SK-N-SH (cell line): Measurements from ENCODE around the gene SHCBP1L. TPM values are rescaled to one million over a fixed set of nuclear protein-coding genes. Genes with fewer than 3 reads are reported as not detected.

Source experiments
- CTCF ChIA-PET: fragments of 300-600, 350-600 bp; formaldehyde crosslinking; extraction: SDS; loops from one replicate; lab custom pipeline; 2021; lab: Yijun Ruan, JAX
- POLR2A ChIA-PET: fragments of 350-600 bp; sonication (Branson Sonifier 250); formaldehyde crosslinking; extraction: SDS; loops from one replicate; lab custom pipeline; 2020; ENCODE audit warnings: antibody characterized with exemption, inconsistent platforms; lab: Yijun Ruan, JAX
- DNase-seq: peaks from one replicate; pipeline ENCODE4 v3.0.0; 2012
- H2AFZ ChIP-seq: fragments of 200-600 bp; sonication (generic); 2 replicates; pipeline ENCODE4 v1.8.1; 2016; ENCODE audit warnings: antibody characterized with exemption, mild to moderate bottlenecking, low read depth
- H3F3A ChIP-seq: fragments of 200-600 bp; sonication (generic); replicated peaks from 2 replicates; pipeline ENCODE3; 2016; ENCODE audit warnings: antibody characterized with exemption, mild to moderate bottlenecking; ENCODE audit not compliant: insufficient read depth
- H3K27ac ChIP-seq, 2 experiments: fragments of 200-500 bp in 1 of 2; fragments of 200-600 bp in 1 of 2; sonication (Bioruptor generic) in 1 of 2; sonication (generic), shearing (Covaris generic) in 1 of 2; 2 replicates each; pipeline versions ENCODE4 v1.5.1 to v1.6.1; 2014 to 2016; ENCODE audit warnings: low read depth in 2 of 2, inconsistent platforms in 1 of 2, low read length in 1 of 2, mild to moderate bottlenecking in 1 of 2, mixed read lengths in 1 of 2
- H3K27me3 ChIP-seq: fragments of 200-600 bp; sonication (generic), shearing (Covaris generic); 2 replicates; pipeline ENCODE4 v1.6.1; 2016; ENCODE audit warnings: mixed run types; ENCODE audit not compliant: insufficient read depth
- H3K36me3 ChIP-seq, 2 experiments: fragments of 200-500 bp in 1 of 2; fragments of 200-600 bp in 1 of 2; sonication (Bioruptor generic) in 1 of 2; sonication (generic) in 1 of 2; replicated peaks in 1 of 2; 2 replicates each; pipeline versions ENCODE3 to v1.5.1; 2014 to 2016; ENCODE audit warnings: low read length in 1 of 2, mild to moderate bottlenecking in 1 of 2; ENCODE audit not compliant: insufficient read depth in 2 of 2, control insufficient read depth in 1 of 2
- H3K4me1 ChIP-seq, 2 experiments: fragments of 200-500 bp in 1 of 2; fragments of 200-600 bp in 1 of 2; sonication (Bioruptor generic) in 1 of 2; sonication (generic), shearing (Covaris generic) in 1 of 2; 2 replicates each; pipeline versions ENCODE4 v1.5.1 to v1.6.1; 2014 to 2016; ENCODE audit warnings: low read depth in 1 of 2, low read length in 1 of 2, mixed run types in 1 of 2; ENCODE audit not compliant: insufficient read depth in 2 of 2, control insufficient read depth in 1 of 2
- H3K4me2 ChIP-seq: fragments of 200-600 bp; sonication (generic), shearing (Covaris generic); 2 replicates; pipeline ENCODE4 v1.6.1; 2017; ENCODE audit warnings: mixed run types
- H3K4me3 ChIP-seq, 2 experiments: fragments of 200-500 bp in 1 of 2; fragments of 200-600 bp in 1 of 2; sonication (Bioruptor generic) in 1 of 2; sonication (generic), shearing (Covaris generic) in 1 of 2; 2 replicates each; pipeline versions ENCODE4 v1.5.1 to v1.8.1; 2014 to 2016; ENCODE audit warnings: low read depth in 2 of 2, inconsistent platforms in 1 of 2, low read length in 1 of 2, mild to moderate bottlenecking in 1 of 2, mixed read lengths in 1 of 2, moderate library complexity in 1 of 2
- H3K79me2 ChIP-seq: fragments of 200-600 bp; sonication (generic); 2 replicates; pipeline ENCODE4 v1.8.1; 2017; ENCODE audit warnings: mild to moderate bottlenecking; ENCODE audit not compliant: insufficient read depth
- H3K9ac ChIP-seq: fragments of 200-600 bp; sonication (generic); 2 replicates; pipeline ENCODE4 v1.6.1; 2017; ENCODE audit warnings: mixed run types
- H3K9me2 ChIP-seq: fragments of 200-600 bp; sonication (generic); 2 replicates; pipeline ENCODE4 v1.6.1; 2017; ENCODE audit warnings: mixed run types
- H3K9me3 ChIP-seq: fragments of 200-600 bp; sonication (generic); 2 replicates; pipeline ENCODE4 v1.6.1; 2017; ENCODE audit warnings: mixed run types, mild to moderate bottlenecking, moderate library complexity
- H4K20me1 ChIP-seq: fragments of 200-600 bp; sonication (generic); 2 replicates; pipeline ENCODE4 v1.6.1; 2017; ENCODE audit warnings: mild to moderate bottlenecking, mixed run types; ENCODE audit not compliant: insufficient read depth
- EZH2phosphoT487 ChIP-seq: fragments of 200-600 bp; sonication (generic); IDR thresholded peaks from 2 replicates; pipeline ENCODE4 v1.6.1; 2017; ENCODE audit warnings: low read depth, mixed run types, mild to moderate bottlenecking, antibody characterized with exemption, moderate library complexity, borderline replicate concordance
- GATA2 ChIP-seq: sonication (generic); formaldehyde crosslinking; IDR thresholded peaks from 2 replicates; pipeline ENCODE4 v1.5.0; 2020; ENCODE audit warnings: mild to moderate bottlenecking, missing genetic modification reagents
- JUND ChIP-seq: IDR thresholded peaks from 2 replicates; pipeline ENCODE4 v1.4.0; 2012
- MEF2A ChIP-seq: IDR thresholded peaks from 2 replicates; pipeline ENCODE4 v1.4.0; 2012; ENCODE audit warnings: low read depth, borderline replicate concordance
- NFIC ChIP-seq: IDR thresholded peaks from 2 replicates; pipeline ENCODE4 v1.4.0; 2012; ENCODE audit warnings: borderline replicate concordance
- POLR2AphosphoS5 ChIP-seq: IDR thresholded peaks from 2 replicates; pipeline ENCODE4 v1.6.1; 2012; ENCODE audit warnings: low read depth, low read length
- RAD21 ChIP-seq: IDR thresholded peaks from 2 replicates; pipeline ENCODE4 v1.6.1; 2012; ENCODE audit warnings: mild to moderate bottlenecking, low read length
- RCOR1 ChIP-seq: fragments of 150-350 bp; IDR thresholded peaks from 2 replicates; pipeline ENCODE4 v1.6.1; 2017; ENCODE audit warnings: antibody characterized with exemption, low read length
- REST ChIP-seq: IDR thresholded peaks from 2 replicates; pipeline ENCODE4 v1.6.1; 2012; ENCODE audit warnings: mild to moderate bottlenecking, low read depth, low read length, moderate library complexity
- RFX5 ChIP-seq: IDR thresholded peaks from 2 replicates; pipeline ENCODE4 v1.6.1; 2012; ENCODE audit warnings: mild to moderate bottlenecking, improper control_type of control experiment, low read length
- TEAD4 ChIP-seq: IDR thresholded peaks from 2 replicates; pipeline ENCODE4 v1.4.0; 2012; ENCODE audit warnings: mild to moderate bottlenecking, borderline replicate concordance; ENCODE audit not compliant: insufficient read depth
- USF2 ChIP-seq: fragments of 150-350 bp; IDR thresholded peaks from 2 replicates; pipeline ENCODE4 v1.6.1; 2017; ENCODE audit warnings: antibody characterized with exemption, low read length, low read depth, borderline replicate concordance
- YY1 ChIP-seq: IDR thresholded peaks from 2 replicates; pipeline ENCODE4 v1.4.0; 2012; ENCODE audit warnings: low read depth, mild to moderate bottlenecking
- WGBS: methylation state at CpG from one replicate; pipeline ENCODE4 v1.1.6; 2017; ENCODE audit warnings: low lambda C conversion rate; 5-methylcytosine and 5-hydroxymethylcytosine counted together
- polyA plus RNA-seq, 3 experiments: library from polyadenylated mRNA; depleted of rRNA; stranded (reverse); fragments of >200 nt; gene quantifications; 2 replicates each; pipeline ENCODE4 v1.2.3, GENCODE V29; 2012

SHCBP1L gene
- polyA plus RNA-seq, 1 of the 3 experiments (the other 2 are of a cell fraction) = not detected

- TF ChIP-seq GATA2 (CRISPR knock-in tag) (no peak), NFIC (no peak), EZH2phosphoT487 (no peak), REST (no peak), YY1 (no peak), MEF2A (no peak), RFX5 (no peak), USF2 (no peak), RAD21 (no peak), TEAD4 (no peak), RCOR1 (no peak), JUND (no peak), POLR2AphosphoS5 (no peak)
- Histone ChIP-seq H3K27ac (no peak overlapping the region), H3K4me3 (no peak overlapping the region), H3K79me2 (no peaks in the 10 kb centered on the region), H3K9me2 (no peaks in the 10 kb centered on the region), H2AFZ (no peak overlapping the region), H4K20me1 (no peaks in the 10 kb centered on the region), H3K9me3 (no peaks in the 10 kb centered on the region), H3K27me3 (no peaks in the 10 kb centered on the region), H3K9ac (no peak overlapping the region), H3K36me3 (no peaks in the 10 kb centered on the region), H3F3A (no peaks in the 10 kb centered on the region), H3K4me2 (no peak overlapping the region), H3K4me1 (no peaks in the 10 kb centered on the region; a peak in 1 of 4 replicates)
- POLR2A ChIA-PET = no interaction called here
- 71% methylated on average over 4 of the region's 4 CpGs for WGBS
- CTCF ChIA-PET = interaction anchor here (1.0 kb wide), 1 partner anchor 225 kb away, joined by 3 read pairs; no protein-coding TSS in a partner anchor
- DNase-seq = no peak
Observed at GRCh38 chr1:182968151-182968741, 15.3 kb upstream of the SHCBP1L start.

GRCh38 chr1:182965861-182966260, 12.9 kb upstream of the SHCBP1L start:
- Histone ChIP-seq H3K27ac (no peak overlapping the region), H3K4me2 (no peak overlapping the region), H3K79me2 (no peaks in the 10 kb centered on the region), H2AFZ (no peak overlapping the region), H3K9ac (no peak overlapping the region), H4K20me1 (no peaks in the 10 kb centered on the region), H3K36me3 (no peaks in the 10 kb centered on the region), H3F3A (no peaks in the 10 kb centered on the region), H3K4me1 (no peaks in the 10 kb centered on the region; a peak in 1 of 4 replicates), H3K4me3 (no peak overlapping the region), H3K9me2 (no peaks in the 10 kb centered on the region), H3K27me3 (no peaks in the 10 kb centered on the region), H3K9me3 (no peaks in the 10 kb centered on the region)
- no peak for TF ChIP-seq JUND
- no peak for DNase-seq
- ChIA-PET CTCF (interaction anchor here (1.9 to 2.1 kb wide), 2 partner anchors 262 to 269 kb away, joined by 8 to 14 read pairs; no protein-coding TSS in a partner anchor), POLR2A (no interaction called here)
- WGBS = 94% methylated on average over 1 of the region's 1 CpG
